ENCODE results near the gene PATL2.

DNA sequence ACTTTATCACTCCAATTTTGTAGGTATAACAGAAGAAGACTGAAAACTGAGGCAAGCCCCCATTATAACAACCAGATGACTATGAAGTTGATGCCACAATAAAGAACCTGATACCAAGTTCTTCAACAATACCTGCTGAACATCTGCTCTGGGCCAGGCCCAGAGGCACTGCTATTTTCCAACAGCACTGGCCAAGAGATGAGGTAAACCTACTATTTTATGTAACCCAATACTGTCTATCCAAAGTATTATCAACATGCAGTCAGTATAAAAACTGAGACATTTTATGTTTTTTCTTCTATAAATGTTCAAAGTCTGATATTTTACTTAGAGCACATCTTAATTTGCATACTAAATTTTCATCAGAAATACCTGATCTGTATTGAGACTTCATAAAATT, 53.7 kb downstream of the PATL2 start:
- TF ChIP-seq JUNB (IDR thresholded peaks at IDR 0.05; ENCODE audit: unreplicated experiment) (no peak), CREB1 (CRISPR knock-in tag; IDR thresholded peaks at IDR 0.05; ENCODE audit: low read depth) (no peak), CTCF (conservative IDR thresholded peaks at IDR 0.05; ENCODE audit: low read depth in 2 of 2) (no peak), EZH2phosphoT487 (IDR thresholded peaks at IDR 0.05; ENCODE audit: unreplicated experiment) (no peak), ZNF331 (CRISPR knock-in tag; IDR thresholded peaks at IDR 0.05; ENCODE audit: low read depth) (no peak), POLR2AphosphoS5 (IDR thresholded peaks at IDR 0.05; ENCODE audit: low read depth) (no peak), EZH2 (IDR thresholded peaks at IDR 0.05; ENCODE audit: low read depth, unreplicated experiment) (no peak)
- TF ChIP-seq, protein P1, sequence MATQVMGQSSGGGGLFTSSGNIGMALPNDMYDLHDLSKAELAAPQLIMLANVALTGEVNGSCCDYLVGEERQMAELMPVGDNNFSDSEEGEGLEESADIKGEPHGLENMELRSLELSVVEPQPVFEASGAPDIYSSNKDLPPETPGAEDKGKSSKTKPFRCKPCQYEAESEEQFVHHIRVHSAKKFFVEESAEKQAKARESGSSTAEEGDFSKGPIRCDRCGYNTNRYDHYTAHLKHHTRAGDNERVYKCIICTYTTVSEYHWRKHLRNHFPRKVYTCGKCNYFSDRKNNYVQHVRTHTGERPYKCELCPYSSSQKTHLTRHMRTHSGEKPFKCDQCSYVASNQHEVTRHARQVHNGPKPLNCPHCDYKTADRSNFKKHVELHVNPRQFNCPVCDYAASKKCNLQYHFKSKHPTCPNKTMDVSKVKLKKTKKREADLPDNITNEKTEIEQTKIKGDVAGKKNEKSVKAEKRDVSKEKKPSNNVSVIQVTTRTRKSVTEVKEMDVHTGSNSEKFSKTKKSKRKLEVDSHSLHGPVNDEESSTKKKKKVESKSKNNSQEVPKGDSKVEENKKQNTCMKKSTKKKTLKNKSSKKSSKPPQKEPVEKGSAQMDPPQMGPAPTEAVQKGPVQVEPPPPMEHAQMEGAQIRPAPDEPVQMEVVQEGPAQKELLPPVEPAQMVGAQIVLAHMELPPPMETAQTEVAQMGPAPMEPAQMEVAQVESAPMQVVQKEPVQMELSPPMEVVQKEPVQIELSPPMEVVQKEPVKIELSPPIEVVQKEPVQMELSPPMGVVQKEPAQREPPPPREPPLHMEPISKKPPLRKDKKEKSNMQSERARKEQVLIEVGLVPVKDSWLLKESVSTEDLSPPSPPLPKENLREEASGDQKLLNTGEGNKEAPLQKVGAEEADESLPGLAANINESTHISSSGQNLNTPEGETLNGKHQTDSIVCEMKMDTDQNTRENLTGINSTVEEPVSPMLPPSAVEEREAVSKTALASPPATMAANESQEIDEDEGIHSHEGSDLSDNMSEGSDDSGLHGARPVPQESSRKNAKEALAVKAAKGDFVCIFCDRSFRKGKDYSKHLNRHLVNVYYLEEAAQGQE (IDR thresholded peaks at IDR 0.05; ENCODE audit: unreplicated experiment), result no peak
